ENCODE measurements around the gene ASCC2. TPM values are rescaled to one million over a fixed set of nuclear protein-coding genes. Genes with fewer than 3 reads are reported as not detected.

Gene ASCC2
- total RNA-seq, 1 donor from 2014 or later = 58.2 TPM

- peaks cover 28% of the 10 kb centered on the region for H3K4me1 Mint-ChIP-seq
- peak in 1 of 2 experiments; percentile 43 for DNase-seq (ENCODE audit: low spot score in 2 of 2, unreplicated experiment in 2 of 2)
Measured at GRCh38 chr22:29795663-29796062, 42.4 kb downstream of the ASCC2 start.

GRCh38 chr22:29793396-29793795 is 44.7 kb downstream of the ASCC2 start:
- H3K36me3 Mint-ChIP-seq = peaks cover 39% of the 10 kb centered on the region
- no peak overlapping the region for H3K4me3 Mint-ChIP-seq
- TF ChIP-seq CTCF (IDR thresholded peaks at IDR 0.05; ENCODE audit: unreplicated experiment) = no peak

More at GRCh38 chr22:29795663-29796062, 42.4 kb downstream of the ASCC2 start:
- no peak for TF ChIP-seq CTCF (IDR thresholded peaks at IDR 0.05; ENCODE audit: unreplicated experiment)
- Mint-ChIP-seq H3K27me3 (ENCODE audit: low read depth) (no peaks in the 10 kb centered on the region), H3K27ac (peak overlapping the region; percentile 94), H3K4me3 (peak overlapping the region; percentile 28), H3K36me3 (peaks cover 35% of the 10 kb centered on the region), H3K9me3 (no peaks in the 10 kb centered on the region)

GRCh38 chr22:29790061-29790460 is 48.0 kb downstream of the ASCC2 start:
- no peaks in the 10 kb centered on the region for H3K27me3 Mint-ChIP-seq (ENCODE audit: low read depth)
- peaks cover 18% of the 10 kb centered on the region for H3K4me1 Mint-ChIP-seq
- TF ChIP-seq CTCF (IDR thresholded peaks at IDR 0.05; ENCODE audit: unreplicated experiment) = no peak
- H3K36me3 Mint-ChIP-seq = peaks cover 49% of the 10 kb centered on the region
- no peak for DNase-seq (ENCODE audit: low spot score in 2 of 2, unreplicated experiment in 2 of 2)
- no peak overlapping the region for H3K27ac Mint-ChIP-seq
- H3K4me3 Mint-ChIP-seq = no peak overlapping the region
- no peaks in the 10 kb centered on the region for H3K9me3 Mint-ChIP-seq

More at GRCh38 chr22:29793396-29793795, 44.7 kb downstream of the ASCC2 start:
- Mint-ChIP-seq H3K4me1 (peaks cover 20% of the 10 kb centered on the region), H3K9me3 (no peaks in the 10 kb centered on the region), H3K27ac (no peak overlapping the region), H3K27me3 (ENCODE audit: low read depth) (no peaks in the 10 kb centered on the region)
- DNase-seq (ENCODE audit: low spot score in 2 of 2, unreplicated experiment in 2 of 2) = no peak

- Mint-ChIP-seq H3K27me3 (ENCODE audit: low read depth) (no peaks in the 10 kb centered on the region), H3K4me1 (peaks cover 11% of the 10 kb centered on the region), H3K9me3 (no peaks in the 10 kb centered on the region), H3K36me3 (peaks cover 49% of the 10 kb centered on the region), H3K27ac (no peak overlapping the region), H3K4me3 (no peak overlapping the region)
- TF ChIP-seq CTCF (IDR thresholded peaks at IDR 0.05; ENCODE audit: unreplicated experiment) = no peak
- DNase-seq (ENCODE audit: low spot score in 2 of 2, unreplicated experiment in 2 of 2) = no peak
Measured at GRCh38 chr22:29788339-29789279, 49.5 kb downstream of the ASCC2 start.

- Mint-ChIP-seq H3K4me1 (peaks cover 11% of the 10 kb centered on the region), H3K9me3 (no peaks in the 10 kb centered on the region), H3K4me3 (no peak overlapping the region), H3K27me3 (ENCODE audit: low read depth) (no peaks in the 10 kb centered on the region), H3K27ac (peak overlapping the region; percentile 37), H3K36me3 (peaks cover 42% of the 10 kb centered on the region)
- no peak for DNase-seq (ENCODE audit: low spot score in 2 of 2, unreplicated experiment in 2 of 2)
- no peak for TF ChIP-seq CTCF (IDR thresholded peaks at IDR 0.05; ENCODE audit: unreplicated experiment)
Measured at GRCh38 chr22:29787371-29787980, 50.6 kb downstream of the ASCC2 start.
